ENCODE results near the gene ADARB2.

Gene ADARB2

GRCh38 chr10:1274111-1274661, 463.1 kb downstream of the ADARB2 start:
- Histone ChIP-seq H3K79me2 (ENCODE audit: control insufficient read depth, insufficient read depth, low read length, unreplicated experiment) (no peaks in the 10 kb centered on the region), H3K27ac (ENCODE audit: low read depth, low read length) (no peak overlapping the region), H3K4me3 (ENCODE audit: low read depth, low read length) (no peak overlapping the region), H3K4me1 (ENCODE audit: control insufficient read depth, insufficient read depth, low read length, unreplicated experiment) (no peaks in the 10 kb centered on the region), H2AFZ (ENCODE audit: low read length, unreplicated experiment) (no peak overlapping the region), H3K27me3 (ENCODE audit: insufficient read depth, low read length) (no peaks in the 10 kb centered on the region), H3K36me3 (ENCODE audit: insufficient read depth, low read length) (no peaks in the 10 kb centered on the region)

GRCh38 chr10:1273372-1274105, 463.8 kb downstream of the ADARB2 start:
- no peak overlapping the region for H3K27ac ChIP-seq (ENCODE audit: low read depth, low read length)
- H3K4me3 ChIP-seq (ENCODE audit: low read depth, low read length): no peak overlapping the region
- H3K27me3 ChIP-seq (ENCODE audit: insufficient read depth, low read length): no peaks in the 10 kb centered on the region
- H3K4me1 ChIP-seq (ENCODE audit: control insufficient read depth, insufficient read depth, low read length, unreplicated experiment): no peaks in the 10 kb centered on the region
- H3K79me2 ChIP-seq (ENCODE audit: control insufficient read depth, insufficient read depth, low read length, unreplicated experiment): no peaks in the 10 kb centered on the region
- no peak overlapping the region for H2AFZ ChIP-seq (ENCODE audit: low read length, unreplicated experiment)
- H3K36me3 ChIP-seq (ENCODE audit: insufficient read depth, low read length): no peaks in the 10 kb centered on the region

GRCh38 chr10:1272777-1273161, 464.6 kb downstream of the ADARB2 start:
- H3K4me3 ChIP-seq (ENCODE audit: low read depth, low read length): no peak overlapping the region
- no peaks in the 10 kb centered on the region for H3K27me3 ChIP-seq (ENCODE audit: insufficient read depth, low read length)
- H2AFZ ChIP-seq (ENCODE audit: low read length, unreplicated experiment): no peak overlapping the region
- H3K27ac ChIP-seq (ENCODE audit: low read depth, low read length): no peak overlapping the region
- no peaks in the 10 kb centered on the region for H3K36me3 ChIP-seq (ENCODE audit: insufficient read depth, low read length)
- no peaks in the 10 kb centered on the region for H3K4me1 ChIP-seq (ENCODE audit: control insufficient read depth, insufficient read depth, low read length, unreplicated experiment)
- no peaks in the 10 kb centered on the region for H3K79me2 ChIP-seq (ENCODE audit: control insufficient read depth, insufficient read depth, low read length, unreplicated experiment)

GRCh38 chr10:1272079-1272776, 465.1 kb downstream of the ADARB2 start:
- Histone ChIP-seq H2AFZ (ENCODE audit: low read length, unreplicated experiment) (no peak overlapping the region), H3K79me2 (ENCODE audit: control insufficient read depth, insufficient read depth, low read length, unreplicated experiment) (no peaks in the 10 kb centered on the region), H3K36me3 (ENCODE audit: insufficient read depth, low read length) (no peaks in the 10 kb centered on the region), H3K27ac (ENCODE audit: low read depth, low read length) (no peak overlapping the region), H3K4me3 (ENCODE audit: low read depth, low read length) (no peak overlapping the region), H3K4me1 (ENCODE audit: control insufficient read depth, insufficient read depth, low read length, unreplicated experiment) (no peaks in the 10 kb centered on the region), H3K27me3 (ENCODE audit: insufficient read depth, low read length) (no peaks in the 10 kb centered on the region)

DNA sequence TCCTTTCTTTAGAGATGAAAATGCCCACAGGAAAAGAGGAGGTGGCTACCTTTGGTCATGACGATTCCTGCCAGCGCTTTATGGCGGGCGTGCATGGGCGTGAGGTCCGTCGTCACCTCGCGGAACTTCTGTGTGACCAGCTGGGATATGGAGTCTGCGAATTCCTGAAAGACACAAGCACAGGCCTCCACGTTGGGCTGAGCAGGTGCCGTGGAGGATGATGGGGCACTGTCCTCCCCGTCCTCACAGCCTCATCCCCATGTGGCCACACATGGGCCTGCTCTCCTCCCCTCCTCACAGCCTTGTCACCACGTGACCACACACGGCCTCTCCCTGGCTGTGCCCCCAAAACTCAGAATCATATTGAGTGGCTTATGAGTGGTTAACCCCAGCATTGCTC, 466.4 kb downstream of the ADARB2 start:
- Histone ChIP-seq H3K4me3 (ENCODE audit: low read depth, low read length) (no peak overlapping the region), H3K27me3 (ENCODE audit: insufficient read depth, low read length) (no peaks in the 10 kb centered on the region), H3K27ac (ENCODE audit: low read depth, low read length) (no peak overlapping the region), H2AFZ (ENCODE audit: low read length, unreplicated experiment) (no peak overlapping the region), H3K36me3 (ENCODE audit: insufficient read depth, low read length) (no peaks in the 10 kb centered on the region), H3K4me1 (ENCODE audit: control insufficient read depth, insufficient read depth, low read length, unreplicated experiment) (no peaks in the 10 kb centered on the region), H3K79me2 (ENCODE audit: control insufficient read depth, insufficient read depth, low read length, unreplicated experiment) (no peaks in the 10 kb centered on the region)

- no peak overlapping the region for H3K27ac ChIP-seq (ENCODE audit: low read depth, low read length)
- no peak overlapping the region for H3K4me3 ChIP-seq (ENCODE audit: low read depth, low read length)
- no peaks in the 10 kb centered on the region for H3K4me1 ChIP-seq (ENCODE audit: control insufficient read depth, insufficient read depth, low read length, unreplicated experiment)
- H3K36me3 ChIP-seq (ENCODE audit: insufficient read depth, low read length): no peaks in the 10 kb centered on the region
- H2AFZ ChIP-seq (ENCODE audit: low read length, unreplicated experiment): no peak overlapping the region
- H3K79me2 ChIP-seq (ENCODE audit: control insufficient read depth, insufficient read depth, low read length, unreplicated experiment): no peaks in the 10 kb centered on the region
- no peaks in the 10 kb centered on the region for H3K27me3 ChIP-seq (ENCODE audit: insufficient read depth, low read length)
These were observed 466.8 kb downstream of the ADARB2 start for GRCh38 chr10:1270490-1270889.

DNA sequence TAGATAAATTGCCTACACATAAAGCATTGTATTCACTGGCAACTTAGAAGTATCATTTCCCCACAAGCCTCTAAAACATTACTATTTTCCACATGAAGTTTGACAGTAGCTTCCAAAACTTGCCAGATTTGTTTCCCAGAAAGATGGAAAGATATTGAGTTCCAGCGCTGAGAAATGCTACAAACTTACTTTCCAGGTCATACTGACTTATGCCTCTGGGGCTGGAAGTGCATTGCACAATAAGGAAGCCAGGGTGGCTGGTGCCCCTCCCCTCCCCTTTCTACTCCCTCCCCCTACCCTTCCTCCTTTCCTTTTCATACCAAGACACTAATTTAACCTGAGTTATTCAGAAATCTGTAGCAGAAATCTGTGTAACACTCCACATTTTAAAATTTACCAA, 468.5 kb downstream of the ADARB2 start:
- H3K4me3 ChIP-seq (ENCODE audit: low read depth, low read length): no peak overlapping the region
- H3K4me1 ChIP-seq (ENCODE audit: control insufficient read depth, insufficient read depth, low read length, unreplicated experiment): no peaks in the 10 kb centered on the region
- H2AFZ ChIP-seq (ENCODE audit: low read length, unreplicated experiment): no peak overlapping the region
- no peaks in the 10 kb centered on the region for H3K36me3 ChIP-seq (ENCODE audit: insufficient read depth, low read length)
- no peaks in the 10 kb centered on the region for H3K79me2 ChIP-seq (ENCODE audit: control insufficient read depth, insufficient read depth, low read length, unreplicated experiment)
- no peak overlapping the region for H3K27ac ChIP-seq (ENCODE audit: low read depth, low read length)
- no peaks in the 10 kb centered on the region for H3K27me3 ChIP-seq (ENCODE audit: insufficient read depth, low read length)

DNA sequence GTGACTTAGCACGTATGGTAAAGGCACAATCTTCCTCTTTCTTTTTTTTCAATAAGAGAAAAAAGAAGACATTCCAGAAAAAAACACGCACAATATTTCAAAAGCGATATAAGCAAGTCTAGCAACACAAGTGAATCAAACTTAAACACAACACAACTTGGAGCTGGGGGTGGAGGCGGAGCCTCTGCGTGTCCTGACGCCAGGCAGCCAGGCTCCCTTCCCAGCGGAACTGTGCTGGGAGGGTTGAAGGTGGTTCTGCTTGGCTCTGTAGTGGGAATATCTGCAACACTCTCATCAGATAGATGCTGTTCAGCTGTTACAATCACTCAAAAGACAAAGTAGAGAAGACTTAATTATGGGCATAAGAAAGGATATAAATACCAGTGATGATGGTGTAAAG, 469.8 kb downstream of the ADARB2 start:
- Histone ChIP-seq H3K27me3 (ENCODE audit: insufficient read depth, low read length) (no peaks in the 10 kb centered on the region), H2AFZ (ENCODE audit: low read length, unreplicated experiment) (no peak overlapping the region), H3K4me1 (ENCODE audit: control insufficient read depth, insufficient read depth, low read length, unreplicated experiment) (no peaks in the 10 kb centered on the region), H3K36me3 (ENCODE audit: insufficient read depth, low read length) (no peaks in the 10 kb centered on the region), H3K79me2 (ENCODE audit: control insufficient read depth, insufficient read depth, low read length, unreplicated experiment) (no peaks in the 10 kb centered on the region), H3K27ac (ENCODE audit: low read depth, low read length) (no peak overlapping the region), H3K4me3 (ENCODE audit: low read depth, low read length) (no peak overlapping the region)

GRCh38 chr10:1267148-1267547, 470.2 kb downstream of the ADARB2 start:
- Histone ChIP-seq H3K4me1 (ENCODE audit: control insufficient read depth, insufficient read depth, low read length, unreplicated experiment) (no peaks in the 10 kb centered on the region), H3K36me3 (ENCODE audit: insufficient read depth, low read length) (no peaks in the 10 kb centered on the region), H3K27me3 (ENCODE audit: insufficient read depth, low read length) (no peaks in the 10 kb centered on the region), H2AFZ (ENCODE audit: low read length, unreplicated experiment) (no peak overlapping the region), H3K79me2 (ENCODE audit: control insufficient read depth, insufficient read depth, low read length, unreplicated experiment) (no peaks in the 10 kb centered on the region), H3K27ac (ENCODE audit: low read depth, low read length) (no peak overlapping the region), H3K4me3 (ENCODE audit: low read depth, low read length) (no peak overlapping the region)

- no peaks in the 10 kb centered on the region for H3K27me3 ChIP-seq (ENCODE audit: insufficient read depth, low read length)
- H3K4me1 ChIP-seq (ENCODE audit: control insufficient read depth, insufficient read depth, low read length, unreplicated experiment): no peaks in the 10 kb centered on the region
- no peaks in the 10 kb centered on the region for H3K79me2 ChIP-seq (ENCODE audit: control insufficient read depth, insufficient read depth, low read length, unreplicated experiment)
- H3K36me3 ChIP-seq (ENCODE audit: insufficient read depth, low read length): no peaks in the 10 kb centered on the region
- H3K27ac ChIP-seq (ENCODE audit: low read depth, low read length): no peak overlapping the region
- H2AFZ ChIP-seq (ENCODE audit: low read length, unreplicated experiment): no peak overlapping the region
- no peak overlapping the region for H3K4me3 ChIP-seq (ENCODE audit: low read depth, low read length)
These were observed 471.1 kb downstream of the ADARB2 start for GRCh38 chr10:1266033-1266802.
